Ishikawa (cell line): ENCODE measurements around the gene SNN.

ENCODE experiments used
- CEBPB ChIP-seq: IDR thresholded peaks from 2 replicates; pipeline ENCODE4 v1.6.1; 2012
- CREB1 ChIP-seq: IDR thresholded peaks from 2 replicates; pipeline ENCODE4 v1.6.1; 2012; ENCODE audit warnings: low read depth
- EP300 ChIP-seq: IDR thresholded peaks from 2 replicates; pipeline ENCODE4 v1.6.1; 2012; ENCODE audit warnings: borderline replicate concordance
- RAD21 ChIP-seq: IDR thresholded peaks from 2 replicates; pipeline ENCODE4 v1.6.1; 2012; ENCODE audit warnings: low read depth
- YY1 ChIP-seq: IDR thresholded peaks from 2 replicates; pipeline ENCODE4 v1.6.1; 2012; ENCODE audit warnings: low read depth
- TF ChIP-seq, protein P1 (sequence below): IDR thresholded peaks from 2 replicates; pipeline ENCODE4 v1.6.1; 2012; ENCODE audit warnings: low read depth, mild to moderate bottlenecking
- TF ChIP-seq, protein P2 (sequence below): IDR thresholded peaks from 2 replicates; pipeline ENCODE4 v1.6.1; 2012

DNA sequence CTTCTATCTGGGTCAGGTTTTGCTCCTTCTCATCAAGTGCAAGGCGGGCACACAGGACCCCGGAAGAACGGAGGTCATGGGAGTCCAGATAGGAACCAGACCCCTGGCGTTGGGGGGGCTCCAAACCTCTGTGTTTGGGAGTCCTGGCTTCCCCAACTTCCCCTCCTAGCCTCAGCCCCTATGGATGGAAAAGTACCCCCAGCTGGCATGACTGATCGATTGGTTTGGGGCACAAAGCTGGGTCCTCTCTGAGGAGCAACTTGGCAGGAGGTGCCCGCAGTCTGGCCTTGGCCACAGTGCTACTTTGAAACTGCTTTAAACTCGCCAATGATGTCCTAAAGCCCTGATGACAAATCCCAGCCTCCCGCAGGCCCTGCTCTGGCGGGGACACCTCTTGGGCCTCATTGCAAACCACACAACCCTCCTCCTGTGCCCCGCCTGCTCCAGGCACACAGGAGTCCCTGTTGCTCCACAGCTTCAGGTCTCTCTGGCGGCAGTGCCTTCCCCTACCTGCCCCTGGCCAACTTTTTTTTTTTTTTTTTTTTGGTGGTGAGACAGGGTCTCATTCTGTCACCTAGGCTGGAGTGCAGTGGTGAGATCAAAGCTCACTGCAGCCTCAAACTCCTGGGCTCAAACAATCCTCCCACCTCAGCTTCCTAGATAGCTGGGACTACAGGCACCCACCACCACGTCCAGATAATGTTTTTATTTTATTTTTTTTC lies 38.0 kb upstream of the SNN start:
- TF ChIP-seq CREB1 (no peak), EP300 (no peak), RAD21 (no peak), CEBPB (no peak), YY1 (no peak)
- TF ChIP-seq, protein P1, sequence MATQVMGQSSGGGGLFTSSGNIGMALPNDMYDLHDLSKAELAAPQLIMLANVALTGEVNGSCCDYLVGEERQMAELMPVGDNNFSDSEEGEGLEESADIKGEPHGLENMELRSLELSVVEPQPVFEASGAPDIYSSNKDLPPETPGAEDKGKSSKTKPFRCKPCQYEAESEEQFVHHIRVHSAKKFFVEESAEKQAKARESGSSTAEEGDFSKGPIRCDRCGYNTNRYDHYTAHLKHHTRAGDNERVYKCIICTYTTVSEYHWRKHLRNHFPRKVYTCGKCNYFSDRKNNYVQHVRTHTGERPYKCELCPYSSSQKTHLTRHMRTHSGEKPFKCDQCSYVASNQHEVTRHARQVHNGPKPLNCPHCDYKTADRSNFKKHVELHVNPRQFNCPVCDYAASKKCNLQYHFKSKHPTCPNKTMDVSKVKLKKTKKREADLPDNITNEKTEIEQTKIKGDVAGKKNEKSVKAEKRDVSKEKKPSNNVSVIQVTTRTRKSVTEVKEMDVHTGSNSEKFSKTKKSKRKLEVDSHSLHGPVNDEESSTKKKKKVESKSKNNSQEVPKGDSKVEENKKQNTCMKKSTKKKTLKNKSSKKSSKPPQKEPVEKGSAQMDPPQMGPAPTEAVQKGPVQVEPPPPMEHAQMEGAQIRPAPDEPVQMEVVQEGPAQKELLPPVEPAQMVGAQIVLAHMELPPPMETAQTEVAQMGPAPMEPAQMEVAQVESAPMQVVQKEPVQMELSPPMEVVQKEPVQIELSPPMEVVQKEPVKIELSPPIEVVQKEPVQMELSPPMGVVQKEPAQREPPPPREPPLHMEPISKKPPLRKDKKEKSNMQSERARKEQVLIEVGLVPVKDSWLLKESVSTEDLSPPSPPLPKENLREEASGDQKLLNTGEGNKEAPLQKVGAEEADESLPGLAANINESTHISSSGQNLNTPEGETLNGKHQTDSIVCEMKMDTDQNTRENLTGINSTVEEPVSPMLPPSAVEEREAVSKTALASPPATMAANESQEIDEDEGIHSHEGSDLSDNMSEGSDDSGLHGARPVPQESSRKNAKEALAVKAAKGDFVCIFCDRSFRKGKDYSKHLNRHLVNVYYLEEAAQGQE = no peak
- TF ChIP-seq, protein P2, sequence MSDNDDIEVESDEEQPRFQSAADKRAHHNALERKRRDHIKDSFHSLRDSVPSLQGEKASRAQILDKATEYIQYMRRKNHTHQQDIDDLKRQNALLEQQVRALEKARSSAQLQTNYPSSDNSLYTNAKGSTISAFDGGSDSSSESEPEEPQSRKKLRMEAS = no peak
